Spinal cord (tissue), 10 donors: ENCODE data around the gene ATAD2B. TPM values are rescaled to one million over a fixed set of nuclear protein-coding genes. Genes with fewer than 3 reads are reported as not detected.

Source experiments
- DNase-seq, 6 donors: peaks; one replicate each; pipeline versions ENCODE4 v3.0.0 to v3.0.0-alpha.2; 2013 to 2015; ENCODE audit warnings: low spot score in 6 of 6, low read depth in 4 of 6
- H3K27ac ChIP-seq: one replicate; pipeline ENCODE4 v1.5.1; 2013; ENCODE audit warnings: low read depth, low read length, control low read depth
- H3K27me3 ChIP-seq: one replicate; pipeline ENCODE4 v1.6.1; 2013; ENCODE audit warnings: low read length; ENCODE audit not compliant: control insufficient read depth, insufficient read depth
- H3K36me3 ChIP-seq: one replicate; pipeline ENCODE4 v1.6.1; 2013; ENCODE audit warnings: low read length; ENCODE audit not compliant: control insufficient read depth, insufficient read depth
- H3K4me1 ChIP-seq: one replicate; pipeline ENCODE4 v1.6.1; 2013; ENCODE audit warnings: low read length; ENCODE audit not compliant: control insufficient read depth, insufficient read depth
- H3K4me3 ChIP-seq: one replicate; pipeline ENCODE4 v1.5.1; 2013; ENCODE audit warnings: low read depth, low read length, control low read depth
- H3K9me3 ChIP-seq: one replicate; pipeline ENCODE4 v1.6.1; 2013; ENCODE audit warnings: low read length; ENCODE audit not compliant: control insufficient read depth, insufficient read depth
- WGBS: methylation state at CpG from one replicate; pipeline ENCODE4 v1.1.5; 2013; ENCODE audit warnings: missing lambda C conversion rate; ENCODE audit not compliant: insufficient coverage; 5-methylcytosine and 5-hydroxymethylcytosine counted together
- polyA plus RNA-seq, 2 donors: library from polyadenylated mRNA; unstranded; fragments of 120-200 nt; gene quantifications; one replicate each; pipeline ENCODE4 v1.2.1, GENCODE V29; 2013; ENCODE audit not compliant: insufficient read length in 2 of 2
- total RNA-seq, 2 donors: library from RNA; depleted of rRNA in 1 of 2; stranded (reverse); fragments of 120-200 nt in 1 of 2; fragments of >200 nt in 1 of 2; gene quantifications; one replicate each; pipeline versions ENCODE4 v1.2.3 to v1.2.4, GENCODE V29; 2013 to 2014
- donor health status: healthy.

The ATAD2B gene
- total and polyA plus RNA-seq, 4 donors: 14.5 to 42.4 (median 22.6) TPM

- peaks cover 4% of the 10 kb centered on the region for H3K36me3 ChIP-seq
- H3K4me1 ChIP-seq: no peaks in the 10 kb centered on the region
- no peak overlapping the region for H3K27ac ChIP-seq
- no peaks in the 10 kb centered on the region for H3K27me3 ChIP-seq
- no peak overlapping the region for H3K4me3 ChIP-seq
- no peaks in the 10 kb centered on the region for H3K9me3 ChIP-seq
- 89% methylated on average over 4 of the region's 7 CpGs for WGBS
- no peak for DNase-seq
These were observed 83.6 kb downstream of the ATAD2B start for GRCh38 chr2:23843051-23843976.

GRCh38 chr2:23839919-23840578 is 86.9 kb downstream of the ATAD2B start:
- WGBS: 100% methylated on average over 1 of the region's 3 CpGs
- Histone ChIP-seq H3K4me1 (no peaks in the 10 kb centered on the region), H3K4me3 (no peak overlapping the region), H3K27ac (no peak overlapping the region), H3K27me3 (no peaks in the 10 kb centered on the region), H3K36me3 (peaks cover 16% of the 10 kb centered on the region), H3K9me3 (no peaks in the 10 kb centered on the region)
- DNase-seq: no peak

DNA sequence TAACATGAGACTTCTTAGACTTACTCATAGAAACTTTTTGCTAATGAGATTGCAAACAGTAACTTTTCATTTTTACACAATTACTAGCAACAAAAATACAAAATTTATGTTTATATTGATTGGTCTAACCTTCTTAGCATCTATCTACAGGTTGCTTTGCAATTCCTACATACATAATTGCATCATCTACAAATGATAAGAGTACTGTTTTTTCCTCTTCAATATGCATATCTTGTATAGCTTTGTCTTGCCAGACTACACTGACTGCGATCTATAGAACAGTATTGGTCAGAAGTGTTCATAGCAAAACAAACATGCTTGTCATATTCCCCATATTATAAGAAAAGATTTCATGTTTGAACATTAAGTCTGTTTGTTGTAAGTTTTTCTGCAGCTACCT is 87.9 kb downstream of the ATAD2B start:
- H3K4me1 ChIP-seq: no peaks in the 10 kb centered on the region
- no peaks in the 10 kb centered on the region for H3K9me3 ChIP-seq
- no peak overlapping the region for H3K27ac ChIP-seq
- no CpG with 5 or more reads among the region's 1 CpG for WGBS
- no peak for DNase-seq
- peaks cover 16% of the 10 kb centered on the region for H3K36me3 ChIP-seq
- H3K4me3 ChIP-seq: no peak overlapping the region
- no peaks in the 10 kb centered on the region for H3K27me3 ChIP-seq

- no CpG with 5 or more reads among the region's 1 CpG for WGBS
- H3K9me3 ChIP-seq: no peaks in the 10 kb centered on the region
- no peak overlapping the region for H3K27ac ChIP-seq
- no peak for DNase-seq
- no peaks in the 10 kb centered on the region for H3K4me1 ChIP-seq
- H3K4me3 ChIP-seq: no peak overlapping the region
- no peaks in the 10 kb centered on the region for H3K27me3 ChIP-seq
- H3K36me3 ChIP-seq: peaks cover 16% of the 10 kb centered on the region
These were observed 88.3 kb downstream of the ATAD2B start for GRCh38 chr2:23838581-23838980.

GRCh38 chr2:23837871-23838270 is 89.1 kb downstream of the ATAD2B start:
- no peak overlapping the region for H3K27ac ChIP-seq
- no peaks in the 10 kb centered on the region for H3K9me3 ChIP-seq
- DNase-seq: peak in 1 of 6 donors; percentile 57
- WGBS: no CpG with 5 or more reads among the region's 1 CpG
- H3K4me1 ChIP-seq: no peaks in the 10 kb centered on the region
- no peaks in the 10 kb centered on the region for H3K27me3 ChIP-seq
- peaks cover 16% of the 10 kb centered on the region for H3K36me3 ChIP-seq
- H3K4me3 ChIP-seq: no peak overlapping the region

- Histone ChIP-seq H3K9me3 (no peaks in the 10 kb centered on the region), H3K27me3 (no peaks in the 10 kb centered on the region), H3K4me3 (no peak overlapping the region), H3K36me3 (peaks cover 16% of the 10 kb centered on the region), H3K27ac (no peak overlapping the region), H3K4me1 (no peaks in the 10 kb centered on the region)
- WGBS: 93% methylated on average over 9 of the region's 9 CpGs
- DNase-seq: no peak
These were observed 89.9 kb downstream of the ATAD2B start for GRCh38 chr2:23836971-23837565.

- 98% methylated on average over 5 of the region's 5 CpGs for WGBS
- H3K27ac ChIP-seq: no peak overlapping the region
- H3K4me3 ChIP-seq: no peak overlapping the region
- H3K4me1 ChIP-seq: no peaks in the 10 kb centered on the region
- no peak for DNase-seq
- H3K9me3 ChIP-seq: no peaks in the 10 kb centered on the region
- no peaks in the 10 kb centered on the region for H3K27me3 ChIP-seq
- peaks cover 16% of the 10 kb centered on the region for H3K36me3 ChIP-seq
These were observed 90.4 kb downstream of the ATAD2B start for GRCh38 chr2:23836505-23836904.

GRCh38 chr2:23835988-23836387 is 90.9 kb downstream of the ATAD2B start:
- no peaks in the 10 kb centered on the region for H3K9me3 ChIP-seq
- DNase-seq: no peak
- 99% methylated on average over 9 of the region's 9 CpGs for WGBS
- no peak overlapping the region for H3K4me3 ChIP-seq
- H3K27me3 ChIP-seq: no peaks in the 10 kb centered on the region
- no peaks in the 10 kb centered on the region for H3K4me1 ChIP-seq
- H3K36me3 ChIP-seq: peaks cover 16% of the 10 kb centered on the region
- no peak overlapping the region for H3K27ac ChIP-seq

- no CpG with 5 or more reads among the region's 5 CpGs for WGBS
- H3K27me3 ChIP-seq: no peaks in the 10 kb centered on the region
These were observed 91.5 kb downstream of the ATAD2B start for GRCh38 chr2:23835423-23835822.

More at GRCh38 chr2:23835423-23835822, 91.5 kb downstream of the ATAD2B start:
- no peaks in the 10 kb centered on the region for H3K4me1 ChIP-seq
- no peak overlapping the region for H3K4me3 ChIP-seq
- H3K27ac ChIP-seq: no peak overlapping the region
- peaks cover 16% of the 10 kb centered on the region for H3K36me3 ChIP-seq
- no peaks in the 10 kb centered on the region for H3K9me3 ChIP-seq
- DNase-seq: no peak
